ENCODE data around the gene ACSF3.

ACSF3 gene

GRCh38 chr16:89093602-89094251 is at the start of gene ACSF3:
TSS of gene ACSF3 (plus strand) at chr16:89093852. CDS start at chr16:89100682, 6,830 bp downstream.
- DNase-seq, result peak; percentile 27

GRCh38 chr16:89044418-89045180 is 49.1 kb upstream of the ACSF3 start:
- no peak for DNase-seq

- DNase-seq, result no peak
Measured at GRCh38 chr16:89045181-89045815, 48.4 kb upstream of the ACSF3 start.

GRCh38 chr16:89045881-89046280 is 47.8 kb upstream of the ACSF3 start:
- no peak for DNase-seq

GRCh38 chr16:89046491-89046890 is 47.2 kb upstream of the ACSF3 start:
- no peak for DNase-seq

- DNase-seq, result no peak
Measured at GRCh38 chr16:89047331-89048089, 46.1 kb upstream of the ACSF3 start.

GRCh38 chr16:89048090-89048725 is 45.4 kb upstream of the ACSF3 start:
- DNase-seq, result no peak

- no peak for DNase-seq
Measured at GRCh38 chr16:89048871-89049422, 44.7 kb upstream of the ACSF3 start.

- DNase-seq, result no peak
Measured at GRCh38 chr16:89049484-89050118, 44.1 kb upstream of the ACSF3 start.

- no peak for DNase-seq
Measured at GRCh38 chr16:89050119-89050867, 43.4 kb upstream of the ACSF3 start.

- no peak for DNase-seq
Measured at GRCh38 chr16:89050868-89051311, 42.8 kb upstream of the ACSF3 start.

- no peak for DNase-seq
Measured at GRCh38 chr16:89051521-89052166, 42.0 kb upstream of the ACSF3 start.

- DNase-seq, result no peak
Measured at GRCh38 chr16:89052191-89052889, 41.3 kb upstream of the ACSF3 start.

- DNase-seq, result no peak
Measured at GRCh38 chr16:89052890-89053724, 40.5 kb upstream of the ACSF3 start.

GRCh38 chr16:89053725-89054029 is 40.0 kb upstream of the ACSF3 start:
- DNase-seq, result no peak

- DNase-seq, result no peak
Measured at GRCh38 chr16:89054261-89054661, 39.4 kb upstream of the ACSF3 start.

- no peak for DNase-seq
Measured at GRCh38 chr16:89054714-89055113, 38.9 kb upstream of the ACSF3 start.

- no peak for DNase-seq
Measured at GRCh38 chr16:89055313-89055712, 38.3 kb upstream of the ACSF3 start.

GRCh38 chr16:89055894-89056555 is 37.6 kb upstream of the ACSF3 start:
- no peak for DNase-seq
